Lower leg skin (tissue), 4 donors: ENCODE results near the gene TRMT11. TPM values are rescaled to one million over a fixed set of nuclear protein-coding genes. Genes with fewer than 3 reads are reported as not detected.

Experiments
- DNase-seq, 2 donors: peaks; one replicate each; pipeline ENCODE4 v3.0.0-alpha.2; 2019; ENCODE audit warnings: low spot score in 2 of 2
- H3K4me3 ChIP-seq: fragments of 200-600 bp; sonication (generic); 2 replicates; pipeline ENCODE4 v1.5.1; 2017; ENCODE audit warnings: mild to moderate bottlenecking, low read depth; ENCODE audit not compliant: poor library complexity, severe bottlenecking
- CTCF ChIP-seq, 3 donors: fragments of 450-650 bp; IDR thresholded peaks; one replicate each; pipeline ENCODE4 v1.5.1; 2016; ENCODE audit warnings: antibody characterized with exemption in 3 of 3, mild to moderate bottlenecking in 3 of 3, moderate library complexity in 2 of 3
- POLR2A ChIP-seq, 2 donors: fragments of 450-650 bp; IDR thresholded peaks; one replicate each; pipeline ENCODE4 v1.6.1; 2016 to 2017; ENCODE audit warnings: antibody characterized with exemption in 2 of 2, mild to moderate bottlenecking in 1 of 2, moderate library complexity in 1 of 2
- WGBS, 2 donors: methylation state at CpG; one replicate each; pipeline ENCODE4 v1.1.5; 2018; 5-methylcytosine and 5-hydroxymethylcytosine counted together
- intact Hi-C: fragments of 100-400 bp; cut with DNase I; formaldehyde crosslinking; loops from one replicate; pipeline ENCODE4 v1.15.0; 2023; ENCODE audit warnings: low total_unique reads
- total RNA-seq, 4 donors: library from RNA; depleted of rRNA; stranded (reverse); fragments of >200 nt; gene quantifications; one replicate each; pipeline ENCODE4 v1.1.0, GENCODE V29; 2016

The TRMT11 gene
- total RNA-seq, 4 donors from 2014 or later, result 8.1 to 14.0 (median 11.0) TPM

GRCh38 chr6:125959041-125959440, 27.3 kb upstream of the TRMT11 start:
- intact Hi-C loops, result loop anchor here (5.0 kb wide), 1 partner anchor 177 kb away; no protein-coding TSS in a partner anchor
- no peak for DNase-seq
- TF ChIP-seq POLR2A (IDR thresholded peaks at IDR 0.05), result no peak
- TF ChIP-seq CTCF (IDR thresholded peaks at IDR 0.05), result no peak
- H3K4me3 ChIP-seq, result no peak overlapping the region
- WGBS, 2 donors, result 90 to 93% methylated on average over 4 of the region's 4 CpGs

DNA sequence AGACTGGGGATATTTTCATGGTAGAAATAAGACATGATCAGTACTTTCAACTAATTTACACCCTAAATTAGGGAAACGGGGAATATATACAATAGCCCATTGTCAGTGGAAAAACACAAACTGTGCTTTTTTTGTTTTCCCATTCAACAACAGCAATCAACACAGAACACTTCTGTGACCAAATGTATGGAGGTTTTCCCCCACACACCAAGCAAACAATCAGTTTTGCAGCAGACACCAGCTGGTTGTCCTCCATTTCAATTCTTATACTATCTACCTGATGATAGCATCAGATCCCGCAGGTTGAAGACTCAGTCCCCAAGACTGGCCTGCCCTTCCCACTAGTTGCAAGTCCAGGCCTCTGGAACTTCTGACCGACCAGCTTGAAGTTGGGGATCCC, 25.2 kb upstream of the TRMT11 start:
- no peak overlapping the region for H3K4me3 ChIP-seq
- TF ChIP-seq CTCF (IDR thresholded peaks at IDR 0.05) (no peak), POLR2A (IDR thresholded peaks at IDR 0.05) (no peak)
- WGBS, 2 donors, result 89% methylated on average over 3 of the region's 3 CpGs
- no peak for DNase-seq
- intact Hi-C loops, result no loop called here

- WGBS, 2 donors, result 77 to 81% methylated on average over 8 of the region's 8 CpGs
- intact Hi-C loops, result no loop called here
- no peak for DNase-seq
- H3K4me3 ChIP-seq, result no peak overlapping the region
- no peak for TF ChIP-seq POLR2A (IDR thresholded peaks at IDR 0.05)
- TF ChIP-seq CTCF (IDR thresholded peaks at IDR 0.05), result no peak
Observed at GRCh38 chr6:125962900-125963497, 23.3 kb upstream of the TRMT11 start.

- intact Hi-C loops, result no loop called here
- no peak for DNase-seq
- no peak for TF ChIP-seq POLR2A (IDR thresholded peaks at IDR 0.05)
- TF ChIP-seq CTCF (IDR thresholded peaks at IDR 0.05), result no peak
Observed at GRCh38 chr6:125963817-125964216, 22.5 kb upstream of the TRMT11 start.

DNA sequence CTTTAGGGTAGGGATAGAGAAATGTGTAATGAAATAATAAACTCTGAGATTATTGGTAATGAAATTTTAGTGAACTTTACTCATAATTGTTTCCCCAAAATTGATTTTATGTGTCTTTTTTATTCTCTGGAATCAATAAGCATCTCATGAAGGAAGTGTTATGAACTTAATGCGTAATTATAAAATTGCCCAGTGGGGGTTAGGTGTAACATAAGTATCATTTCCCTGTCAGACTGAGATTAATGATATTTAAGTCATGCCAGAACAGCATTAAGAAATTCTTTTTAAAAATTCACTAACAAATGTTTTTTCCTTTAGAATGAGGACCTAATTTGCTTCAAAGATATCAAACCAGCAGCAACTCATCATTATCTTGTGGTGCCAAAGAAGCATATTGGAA, 19.8 kb upstream of the TRMT11 start:
- WGBS, 2 donors, result 90 to 95% methylated on average over 1 of the region's 1 CpG
- H3K4me3 ChIP-seq, result no peak overlapping the region
- no peak for DNase-seq
- intact Hi-C loops, result no loop called here
- TF ChIP-seq POLR2A (IDR thresholded peaks at IDR 0.05) (no peak), CTCF (IDR thresholded peaks at IDR 0.05) (no peak)

More at GRCh38 chr6:125963817-125964216, 22.5 kb upstream of the TRMT11 start:
- WGBS, 2 donors, result 73 to 80% methylated on average over 2 of the region's 2 CpGs
- no peak overlapping the region for H3K4me3 ChIP-seq

DNA sequence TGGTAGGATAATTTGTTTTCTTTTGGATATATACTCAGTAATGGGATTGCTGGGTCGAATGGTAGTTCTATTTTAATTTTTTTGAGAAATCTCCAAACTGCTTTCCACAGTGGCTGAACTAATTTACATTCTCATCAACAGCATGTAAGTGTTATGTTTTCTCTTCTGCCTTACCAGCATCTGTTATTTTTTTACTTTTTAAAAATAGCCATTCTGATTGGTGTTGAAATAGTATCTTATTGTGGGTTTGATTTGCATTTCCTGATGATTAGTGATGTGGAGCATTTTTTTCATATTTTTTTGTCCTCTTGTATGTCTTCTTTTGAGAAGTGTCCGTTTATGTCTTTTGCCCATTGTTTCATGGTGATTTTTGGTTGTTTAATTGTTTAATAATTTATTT, 17.8 kb upstream of the TRMT11 start:
- intact Hi-C loops, result no loop called here
- H3K4me3 ChIP-seq, result no peak overlapping the region
- DNase-seq, result no peak
- WGBS, 2 donors, result 91 to 95% methylated on average over 2 of the region's 2 CpGs
- TF ChIP-seq POLR2A (IDR thresholded peaks at IDR 0.05), result no peak
